Measurements from ENCODE around the gene OR11L1. TPM values are rescaled to one million over a fixed set of nuclear protein-coding genes. Genes with fewer than 3 reads are reported as not detected.

The OR11L1 gene
- total RNA-seq, 1 experiment from 2014 or later, result not detected

- Histone ChIP-seq H3K36me3 (ENCODE audit: control insufficient read depth, insufficient read depth, low read length) (no peaks in the 10 kb centered on the region), H3K4me3 (ENCODE audit: low read depth, low read length) (no peak overlapping the region), H3K9me3 (no peaks in the 10 kb centered on the region), H3K4me1 (no peaks in the 10 kb centered on the region), H3K27me3 (replicated peaks; ENCODE audit: control insufficient read depth, insufficient read depth, low read length) (no peaks in the 10 kb centered on the region)
- DNase-seq, result no peak
- intact Hi-C loops (cut with micrococcal nuclease; ENCODE audit: unreplicated experiment), result no loop called here
- POLR2A ChIA-PET, result no interaction called here
- CTCF ChIA-PET, result no interaction called here
- H3K36me3 Mint-ChIP-seq (ENCODE audit: insufficient read depth, unreplicated experiment), result no peaks in the 10 kb centered on the region
- H3K9me3 Mint-ChIP-seq (ENCODE audit: unreplicated experiment), result peaks cover 8% of the 10 kb centered on the region
- H3K4me3 Mint-ChIP-seq (ENCODE audit: unreplicated experiment), result no peak overlapping the region
- no peak overlapping the region for H3K27ac Mint-ChIP-seq (ENCODE audit: unreplicated experiment)
- TF ChIP-seq CTCF (IDR thresholded peaks at IDR 0.05; ENCODE audit: insufficient read depth in 1 of 2, low read depth in 1 of 2, low read length in 1 of 2, severe bottlenecking in 1 of 2, unreplicated experiment in 1 of 2), result no peak
- H3K4me1 Mint-ChIP-seq (ENCODE audit: low read depth, unreplicated experiment), result no peaks in the 10 kb centered on the region
- no TSS peak for BruUV-seq (replicated peaks)
- no peaks in the 10 kb centered on the region for H3K27me3 Mint-ChIP-seq (ENCODE audit: insufficient read depth, unreplicated experiment)
Observed at GRCh38 chr1:247812637-247813036, 29.1 kb downstream of the OR11L1 start.

- H3K4me3 ChIP-seq (ENCODE audit: low read depth, low read length), result no peak overlapping the region
- Mint-ChIP-seq H3K4me1 (ENCODE audit: low read depth, unreplicated experiment) (no peaks in the 10 kb centered on the region), H3K36me3 (ENCODE audit: insufficient read depth, unreplicated experiment) (no peaks in the 10 kb centered on the region), H3K27me3 (ENCODE audit: insufficient read depth, unreplicated experiment) (no peaks in the 10 kb centered on the region), H3K27ac (ENCODE audit: unreplicated experiment) (no peak overlapping the region), H3K9me3 (ENCODE audit: unreplicated experiment) (no peaks in the 10 kb centered on the region), H3K4me3 (ENCODE audit: unreplicated experiment) (no peak overlapping the region)
- TF ChIP-seq CTCF (IDR thresholded peaks at IDR 0.05; ENCODE audit: insufficient read depth in 1 of 2, low read depth in 1 of 2, low read length in 1 of 2, severe bottlenecking in 1 of 2, unreplicated experiment in 1 of 2), result no peak
- H3K27me3 ChIP-seq (replicated peaks; ENCODE audit: control insufficient read depth, insufficient read depth, low read length), result no peaks in the 10 kb centered on the region
- intact Hi-C loops (cut with micrococcal nuclease; ENCODE audit: unreplicated experiment), result no loop called here
- no peak for DNase-seq
- no peaks in the 10 kb centered on the region for H3K36me3 ChIP-seq (ENCODE audit: control insufficient read depth, insufficient read depth, low read length)
- BruUV-seq (replicated peaks), result no TSS peak
- H3K9me3 ChIP-seq, result peaks cover 5% of the 10 kb centered on the region
- H3K4me1 ChIP-seq, result no peaks in the 10 kb centered on the region
- ChIA-PET CTCF (no interaction called here), POLR2A (no interaction called here)
Observed at GRCh38 chr1:247797518-247797917, 44.2 kb downstream of the OR11L1 start.

Other genes with a start within 250 kb of the OR11L1 start
- gene OR2G3, start 236.3 kb downstream of the OR11L1 start, total RNA-seq (2022), result not detected in 2 replicates
- not detected in 2 replicates for gene OR13G1, start 162.2 kb downstream of the OR11L1 start, total RNA-seq (2022)
- not detected in 2 replicates for gene OR6F1, start 125.2 kb downstream of the OR11L1 start, total RNA-seq (2022)
- not detected in 2 replicates for gene OR14K1, start 103.3 kb downstream of the OR11L1 start, total RNA-seq (2022)
- not detected in 2 replicates for gene OR14A2, start 93.8 kb downstream of the OR11L1 start, total RNA-seq (2022)
- not detected in 2 replicates for gene OR1C1, start 81.3 kb downstream of the OR11L1 start, total RNA-seq (2022)
- not detected in 2 replicates for gene OR14A16, start 17.8 kb downstream of the OR11L1 start, total RNA-seq (2022)
- not detected in 2 replicates for gene TRIM58, start 15.3 kb upstream of the OR11L1 start, total RNA-seq (2022)
- gene OR2W3, start 53.7 kb upstream of the OR11L1 start, total RNA-seq (2022), result not detected in 2 replicates
- gene OR2T8, start 78.4 kb upstream of the OR11L1 start, total RNA-seq (2022), result not detected in 2 replicates
- gene OR2AJ1, start 83.0 kb upstream of the OR11L1 start, total RNA-seq (2022), result not detected in 2 replicates
- gene OR2L8, start 107.0 kb upstream of the OR11L1 start, total RNA-seq (2022), result not detected in 2 replicates
- gene OR2AK2, start 123.3 kb upstream of the OR11L1 start, total RNA-seq (2022), result not detected in 2 replicates
- gene OR2L5, start 171.8 kb upstream of the OR11L1 start, total RNA-seq (2022), result not detected in 2 replicates
- 0.16 TPM in 2 replicates for gene OR2L2, start 188.2 kb upstream of the OR11L1 start, total RNA-seq (2022)
- not detected in 2 replicates for gene OR2L3, start 204.9 kb upstream of the OR11L1 start, total RNA-seq (2022)